HG03521 (cell line): Measurements from ENCODE around the gene SLC25A33.
"Not testable (repeated sequence)": the region's sequence is repeated elsewhere in the genome, so short reads cannot be mapped to it uniquely, and the experiment has no call there.

Source experiments
- ATAC-seq: cut with Tn5 transposase; IDR thresholded peaks from one replicate; pipeline ENCODE4 v1.9.1; 2021; ENCODE audit warnings: mild to moderate bottlenecking, moderate library complexity; ENCODE audit not compliant: unreplicated experiment

Gene SLC25A33

DNA sequence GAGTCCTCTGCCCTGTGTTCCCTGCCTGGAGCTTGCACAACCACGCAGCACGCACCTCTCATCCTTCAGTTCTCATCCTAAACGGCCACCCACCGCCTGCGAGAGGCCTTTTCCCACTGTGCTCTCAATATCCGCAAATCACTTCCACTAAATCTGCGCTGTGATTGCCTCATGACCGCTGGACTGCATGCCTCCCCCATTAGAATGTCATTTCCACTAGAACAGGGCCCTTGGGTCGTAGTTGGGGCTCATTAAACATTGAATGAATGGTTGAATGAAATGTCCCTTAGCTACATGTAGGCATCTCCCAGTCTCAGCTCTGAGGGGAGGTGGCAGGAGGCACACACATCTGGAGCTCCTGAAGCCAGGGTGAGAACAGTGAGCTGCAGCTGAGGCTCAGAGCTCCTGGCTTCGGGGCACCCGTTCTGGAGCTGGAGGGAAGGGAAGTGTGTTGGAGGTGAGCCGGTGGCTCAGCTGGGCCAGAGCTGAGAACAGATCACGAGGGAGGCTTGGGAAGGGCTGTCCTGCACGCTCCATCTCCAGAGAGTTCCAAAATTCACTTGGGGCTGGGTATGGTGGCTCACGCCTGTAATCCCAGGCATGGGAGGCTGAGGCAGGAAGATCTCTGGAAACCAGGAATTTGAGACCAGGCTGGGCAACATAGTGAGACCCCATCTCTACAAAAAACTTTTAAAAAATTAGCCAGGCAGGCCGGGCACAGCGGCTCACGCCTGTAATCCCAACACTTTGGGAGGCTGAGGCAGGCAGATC is 79.8 kb downstream of the SLC25A33 start:
- ATAC-seq, result no peak

DNA sequence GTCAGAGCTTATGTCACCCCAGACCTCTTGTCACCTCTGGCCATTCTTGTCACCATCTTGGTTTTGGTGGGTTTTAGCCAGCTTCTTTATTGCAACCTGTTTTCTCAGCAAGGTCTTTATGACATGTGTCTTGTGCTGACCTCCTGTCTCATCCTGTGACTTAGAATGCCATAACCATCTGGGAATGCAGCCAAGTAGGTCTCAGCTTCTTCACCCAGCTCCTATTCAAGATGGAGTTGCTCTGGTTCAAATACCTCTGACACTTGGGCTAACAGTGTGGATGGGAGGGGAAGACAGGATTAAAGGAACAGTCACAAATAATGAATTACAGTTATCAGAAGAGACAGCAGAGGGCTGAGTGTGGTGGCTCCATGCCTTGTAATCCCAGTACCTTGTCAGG is 81.8 kb downstream of the SLC25A33 start:
- ATAC-seq, result no peak

DNA sequence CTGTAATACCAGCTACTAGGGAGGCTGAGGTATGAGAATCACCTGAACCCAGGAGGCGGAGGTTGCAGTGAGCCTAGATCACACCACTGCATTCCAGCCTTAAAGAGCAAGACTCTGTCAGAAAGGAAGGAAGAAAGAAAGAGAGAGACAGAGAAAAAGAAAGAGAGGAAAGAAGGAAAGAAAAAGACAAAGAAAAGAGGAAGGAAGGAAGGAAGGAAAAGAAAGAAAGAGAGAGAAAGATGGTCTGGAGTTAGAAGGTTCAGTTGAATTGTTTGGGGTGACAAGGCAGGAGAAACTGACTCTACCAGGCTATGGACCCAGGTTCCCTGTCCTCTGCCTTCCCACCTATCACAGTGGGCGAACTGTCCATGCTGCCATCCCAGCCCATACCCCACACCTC is 84.8 kb downstream of the SLC25A33 start:
- no peak for ATAC-seq

DNA sequence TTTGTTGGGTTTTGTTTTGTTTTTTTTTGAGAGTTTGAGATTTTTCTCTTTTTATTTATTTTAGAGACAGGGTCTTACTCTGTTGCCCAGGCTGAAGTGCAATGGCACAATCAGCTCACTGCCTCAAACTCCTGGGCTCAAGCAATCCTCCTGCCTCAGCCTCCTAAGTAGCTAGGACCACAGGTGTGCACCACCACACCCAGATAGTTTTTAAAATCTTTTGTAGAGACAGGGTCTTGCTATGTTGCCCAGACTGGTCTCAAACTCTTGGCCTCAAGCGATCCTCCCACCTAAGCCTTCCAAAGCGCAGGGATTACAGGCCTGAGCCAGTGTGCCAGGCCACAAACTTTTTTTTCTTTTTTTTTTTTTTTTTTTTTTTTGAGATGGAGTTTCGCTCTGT is 85.8 kb downstream of the SLC25A33 start:
- ATAC-seq, result not testable (repeated sequence)

- no peak for ATAC-seq
These were observed 86.9 kb downstream of the SLC25A33 start for GRCh38 chr1:9626201-9626608.

- ATAC-seq, result no peak
These were observed 89.5 kb downstream of the SLC25A33 start for GRCh38 chr1:9628541-9629444.

- no peak for ATAC-seq
These were observed 90.4 kb downstream of the SLC25A33 start for GRCh38 chr1:9629445-9630201.

DNA sequence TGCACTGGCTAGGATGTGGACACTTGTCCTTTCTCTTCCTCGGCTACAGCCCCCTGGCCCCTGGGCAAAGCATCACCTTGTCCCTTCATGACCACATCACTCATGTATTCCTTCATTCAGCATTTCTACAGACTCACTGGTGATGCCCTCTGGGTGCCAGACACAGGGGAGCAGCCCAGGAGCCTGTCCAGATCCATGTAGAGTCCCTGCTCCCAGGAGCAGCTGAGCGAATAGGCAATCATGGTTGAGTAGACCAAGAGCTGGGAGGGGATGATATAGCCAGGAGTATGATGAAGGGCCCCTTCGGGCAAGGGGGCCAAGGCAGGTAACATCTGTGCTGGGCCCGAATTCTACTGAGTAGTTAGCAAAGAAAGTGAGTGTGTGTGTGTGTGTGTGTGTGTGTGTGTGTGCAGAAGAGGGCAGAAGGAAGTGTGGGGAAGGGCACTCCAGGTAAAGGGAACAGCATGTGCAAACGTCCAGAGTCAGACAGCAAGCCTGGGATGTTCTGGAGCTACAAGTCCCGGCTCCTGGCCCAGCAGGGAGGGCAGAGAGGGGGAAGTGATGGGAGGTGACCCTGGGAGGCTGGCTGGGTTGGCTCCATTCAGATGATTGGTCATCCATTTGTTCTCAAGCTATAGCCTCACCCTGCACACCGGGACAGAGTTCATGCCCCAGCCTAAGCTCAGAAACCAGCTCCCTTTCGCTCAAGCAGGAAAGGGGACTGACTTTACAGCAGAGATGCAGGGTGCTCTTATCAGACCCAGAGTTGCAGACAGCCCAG is 91.3 kb downstream of the SLC25A33 start:
- no peak for ATAC-seq

GRCh38 chr1:9631613-9632012 is 92.3 kb downstream of the SLC25A33 start:
- ATAC-seq, result no peak

DNA sequence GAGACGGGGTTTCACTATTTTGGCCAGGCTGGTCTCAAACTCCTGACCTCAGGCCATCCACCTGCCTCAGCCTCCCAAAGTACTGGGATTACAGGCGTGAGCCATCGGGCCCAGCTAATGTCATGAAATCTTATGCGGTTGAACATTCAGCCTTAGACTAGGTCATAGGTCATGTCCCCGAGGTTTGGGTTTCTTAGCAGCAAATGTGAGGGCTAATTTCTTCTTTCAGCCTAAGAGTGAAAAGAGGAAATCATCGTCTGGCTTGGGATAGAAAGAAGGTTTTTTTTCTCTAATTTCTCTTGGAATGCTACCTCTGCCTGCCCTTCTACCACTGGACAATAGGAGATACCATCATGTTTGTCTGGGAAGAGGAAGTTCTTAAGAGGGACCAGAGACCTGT is 94.2 kb downstream of the SLC25A33 start:
- ATAC-seq, result no peak

GRCh38 chr1:9634582-9634981 is 95.3 kb downstream of the SLC25A33 start:
- ATAC-seq, result no peak
